Uterus (tissue), 2 donors: Measurements from ENCODE around the gene CENATAC.
"Not testable (repeated sequence)": the region's sequence is repeated elsewhere in the genome, so short reads cannot be mapped to it uniquely, and the experiment has no call there.

Experiments
- POLR2A ChIP-seq, 2 donors: fragments of 450-650 bp; IDR thresholded peaks; one replicate each; pipeline ENCODE4 v1.6.1; 2016; ENCODE audit warnings: antibody characterized with exemption in 2 of 2, mild to moderate bottlenecking in 1 of 2, moderate library complexity in 1 of 2
- TF ChIP-seq, protein P1 (sequence below), 4 experiments: fragments of 200-600 bp in 2 of 4; fragments of 450-650 bp in 2 of 4; sonication (generic) in 2 of 4; IDR thresholded peaks; one replicate each; pipeline ENCODE4 v1.5.1; 2016 to 2019; ENCODE audit warnings: antibody characterized with exemption in 4 of 4, mild to moderate bottlenecking in 2 of 4, moderate library complexity in 1 of 4

DNA sequence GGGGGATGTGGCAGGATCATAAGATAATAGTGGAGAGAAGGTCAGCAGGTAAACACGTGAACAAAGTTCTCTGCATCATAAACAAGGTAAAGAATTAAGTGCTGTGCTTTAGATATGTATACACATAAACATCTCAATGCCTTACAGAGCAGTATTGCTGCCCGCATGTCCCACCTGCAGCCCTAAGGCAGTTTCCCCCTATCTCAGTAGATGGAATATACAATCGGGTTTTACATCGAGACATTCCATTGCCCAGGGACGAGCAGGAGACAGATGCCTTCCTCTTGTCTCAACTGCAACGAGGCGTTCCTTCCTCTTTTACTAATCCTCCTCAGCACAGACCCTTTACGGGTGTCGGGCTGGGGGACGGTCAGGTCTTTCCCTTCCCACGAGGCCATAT lies 41.5 kb downstream of the CENATAC start:
- not testable (repeated sequence) for TF ChIP-seq POLR2A (IDR thresholded peaks at IDR 0.05)
- TF ChIP-seq, protein P1, sequence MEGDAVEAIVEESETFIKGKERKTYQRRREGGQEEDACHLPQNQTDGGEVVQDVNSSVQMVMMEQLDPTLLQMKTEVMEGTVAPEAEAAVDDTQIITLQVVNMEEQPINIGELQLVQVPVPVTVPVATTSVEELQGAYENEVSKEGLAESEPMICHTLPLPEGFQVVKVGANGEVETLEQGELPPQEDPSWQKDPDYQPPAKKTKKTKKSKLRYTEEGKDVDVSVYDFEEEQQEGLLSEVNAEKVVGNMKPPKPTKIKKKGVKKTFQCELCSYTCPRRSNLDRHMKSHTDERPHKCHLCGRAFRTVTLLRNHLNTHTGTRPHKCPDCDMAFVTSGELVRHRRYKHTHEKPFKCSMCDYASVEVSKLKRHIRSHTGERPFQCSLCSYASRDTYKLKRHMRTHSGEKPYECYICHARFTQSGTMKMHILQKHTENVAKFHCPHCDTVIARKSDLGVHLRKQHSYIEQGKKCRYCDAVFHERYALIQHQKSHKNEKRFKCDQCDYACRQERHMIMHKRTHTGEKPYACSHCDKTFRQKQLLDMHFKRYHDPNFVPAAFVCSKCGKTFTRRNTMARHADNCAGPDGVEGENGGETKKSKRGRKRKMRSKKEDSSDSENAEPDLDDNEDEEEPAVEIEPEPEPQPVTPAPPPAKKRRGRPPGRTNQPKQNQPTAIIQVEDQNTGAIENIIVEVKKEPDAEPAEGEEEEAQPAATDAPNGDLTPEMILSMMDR (IDR thresholded peaks at IDR 0.05) = not testable (repeated sequence)
